HCT116 (cell line): Measurements from ENCODE around the gene HEMK1. TPM values are rescaled to one million over a fixed set of nuclear protein-coding genes. Genes with fewer than 3 reads are reported as not detected.

Source experiments
- ATAC-seq: fragments of 200-7000 bp; cut with Tn5 transposase; 2 replicates; pipeline ENCODE4 v1.9.1; 2020; ENCODE audit warnings: mild to moderate bottlenecking, moderate library complexity
- BruUV-seq: library from RNA; stranded (reverse); fragments of 400-500 nt; replicated peaks from 2 replicates; lab custom pipeline; 2021; lab: Mats Ljungman, UMichigan
- CTCF ChIA-PET: fragments of 300-600 bp; sonication (Branson Sonifier 250); formaldehyde crosslinking; loops from one replicate; lab custom pipeline; 2021; ENCODE audit warnings: antibody characterized with exemption; lab: Charles Lee
- POLR2A ChIA-PET: fragments of 300-600, 350-600 bp; sonication (Branson Sonifier 250); formaldehyde crosslinking; loops from one replicate; lab custom pipeline; 2021; ENCODE audit warnings: antibody characterized with exemption; lab: Charles Lee
- RAD21 ChIA-PET, 2 experiments: fragments of 300-600 bp; sonication (Branson Sonifier 250); formaldehyde crosslinking; loops; one replicate each; lab custom pipeline; 2023; ENCODE audit warnings: low total read pairs in 2 of 2; ENCODE audit not compliant: uncharacterized antibody in 2 of 2, unreplicated experiment in 2 of 2, low non-redundant PET in 1 of 2; lab: Charles Lee
- DNase-seq: peaks from one replicate; pipeline ENCODE4 v3.0.0-alpha.2; 2010; ENCODE audit warnings: low read depth, low spot score
- H2AFZ ChIP-seq: fragments of 200-600 bp; shearing (Covaris generic), sonication (generic); 2 replicates; pipeline ENCODE4 v1.6.1; 2017; ENCODE audit warnings: low read depth, mixed run types, mixed read lengths, antibody characterized with exemption, low read length; ENCODE audit not compliant: poor library complexity, severe bottlenecking
- H3K27ac ChIP-seq: 2 replicates; pipeline ENCODE4 v1.5.1; 2012; ENCODE audit warnings: low read depth, low read length
- H3K27me3 ChIP-seq: fragments of 200-600 bp; sonication (generic); 2 replicates; pipeline ENCODE4 v1.6.1; 2016; ENCODE audit warnings: mixed run types, low read length, mixed read lengths; ENCODE audit not compliant: insufficient read depth
- H3K36me3 ChIP-seq, 2 experiments: fragments of 200-500 bp in 1 of 2; fragments of 200-600 bp in 1 of 2; sonication (Bioruptor generic) in 1 of 2; sonication (generic) in 1 of 2; 2 replicates each; pipeline versions ENCODE4 v1.5.1 to v1.6.1; 2014 to 2016; ENCODE audit warnings: low read length in 2 of 2, inconsistent platforms in 1 of 2, mixed read lengths in 1 of 2, mixed run types in 1 of 2; ENCODE audit not compliant: insufficient read depth in 2 of 2, control insufficient read depth in 1 of 2
- H3K4me1 ChIP-seq, 2 experiments: fragments of 200-600 bp in 1 of 2; sonication (generic) in 1 of 2; 2 replicates each; pipeline versions ENCODE4 v1.5.1 to v1.6.1; 2012 to 2017; ENCODE audit warnings: low read length in 2 of 2, inconsistent platforms in 1 of 2, mild to moderate bottlenecking in 1 of 2, mixed read lengths in 1 of 2, mixed run types in 1 of 2, moderate library complexity in 1 of 2; ENCODE audit not compliant: insufficient read depth in 2 of 2, control insufficient read depth in 1 of 2
- H3K4me2 ChIP-seq: fragments of 200-600 bp; sonication (generic); 2 replicates; pipeline ENCODE4 v1.6.1; 2017; ENCODE audit warnings: mixed run types, low read length, mixed read lengths
- H3K4me3 ChIP-seq, 2 experiments: fragments of 200-600 bp in 1 of 2; sonication (generic) in 1 of 2; replicated peaks in 1 of 2; 2 replicates each; pipeline ENCODE4 v1.5.1; 2011 to 2016; ENCODE audit warnings: low read length in 2 of 2, control low read depth in 1 of 2, low read depth in 1 of 2, mild to moderate bottlenecking in 1 of 2, mixed read lengths in 1 of 2, mixed run types in 1 of 2
- H3K79me2 ChIP-seq: fragments of 200-600 bp; sonication (generic); 2 replicates; pipeline ENCODE4 v1.6.1; 2017; ENCODE audit warnings: mild to moderate bottlenecking, mixed run types, low read length, moderate library complexity, mixed read lengths; ENCODE audit not compliant: insufficient read depth
- H3K9ac ChIP-seq: fragments of 200-600 bp; sonication (generic); 2 replicates; pipeline ENCODE4 v1.6.1; 2016; ENCODE audit warnings: low read length, mixed read lengths
- H3K9me2 ChIP-seq: fragments of 200-600 bp; sonication (generic), shearing (Covaris generic); 2 replicates; pipeline ENCODE4 v1.6.1; 2017; ENCODE audit warnings: mixed run types, mild to moderate bottlenecking, moderate library complexity; ENCODE audit not compliant: insufficient read depth
- H3K9me3 ChIP-seq, 2 experiments: fragments of 200-500 bp in 1 of 2; fragments of 200-600 bp in 1 of 2; sonication (Bioruptor generic) in 1 of 2; sonication (generic) in 1 of 2; 2 replicates each; pipeline ENCODE4 v1.6.1; 2014 to 2017; ENCODE audit warnings: low read length in 2 of 2, mixed read lengths in 2 of 2, inconsistent platforms in 1 of 2, low read depth in 1 of 2, mild to moderate bottlenecking in 1 of 2, mixed run types in 1 of 2, moderate library complexity in 1 of 2; ENCODE audit not compliant: control insufficient read depth in 1 of 2, insufficient read depth in 1 of 2
- H4K20me1 ChIP-seq: fragments of 200-600 bp; sonication (generic), shearing (Covaris generic); 2 replicates; pipeline ENCODE4 v1.6.1; 2017; ENCODE audit warnings: mixed run types, mild to moderate bottlenecking, moderate library complexity; ENCODE audit not compliant: insufficient read depth
- CEBPB ChIP-seq: IDR thresholded peaks from 2 replicates; pipeline ENCODE4 v1.6.1; 2012; ENCODE audit warnings: low read depth
- EGR1 ChIP-seq: IDR thresholded peaks from 2 replicates; pipeline ENCODE4 v1.6.1; 2012; ENCODE audit warnings: low read depth
- EZH2 ChIP-seq: fragments of 200-600 bp; sonication (generic); IDR thresholded peaks from 2 replicates; pipeline ENCODE4 v1.6.1; 2017; ENCODE audit warnings: antibody characterized with exemption, mixed run types
- EZH2phosphoT487 ChIP-seq: fragments of 200-600 bp; IDR thresholded peaks from 2 replicates; pipeline ENCODE4 v1.6.1; 2018; ENCODE audit warnings: antibody characterized with exemption, borderline replicate concordance
- POLR2A ChIP-seq: IDR thresholded peaks from 2 replicates; pipeline ENCODE4 v1.7.0; 2011; ENCODE audit warnings: borderline replicate concordance; ENCODE audit not compliant: insufficient read depth, insufficient read length; ENCODE audit errors: extremely low read depth
- POLR2AphosphoS5 ChIP-seq: IDR thresholded peaks from 2 replicates; pipeline ENCODE4 v1.6.1; 2011; ENCODE audit warnings: mild to moderate bottlenecking, low read depth, low read length, moderate library complexity
- SIN3A ChIP-seq: IDR thresholded peaks from 2 replicates; pipeline ENCODE4 v1.6.1; 2012; ENCODE audit warnings: low read depth
- ZNF274 ChIP-seq: fragments of 200-500 bp; sonication (Bioruptor generic); IDR thresholded peaks from 2 replicates; pipeline ENCODE4 v1.6.1; 2014; ENCODE audit warnings: mild to moderate bottlenecking, low read depth, low read length, inconsistent platforms
- intact Hi-C: fragments of 100-400 bp; cut with micrococcal nuclease; formaldehyde crosslinking; loops from 2 replicates; pipeline ENCODE4 v1.10.0; 2022
- total RNA-seq: library from RNA; stranded (reverse); gene quantifications from one replicate; pipeline ENCODE4 v1.2.1, GENCODE V29; 2021; ENCODE audit not compliant: unreplicated experiment
- TF ChIP-seq, protein P1 (sequence below): IDR thresholded peaks from 2 replicates; pipeline ENCODE4 v1.6.1; 2012
- TF ChIP-seq, protein P2 (sequence below): IDR thresholded peaks from 2 replicates; pipeline ENCODE4 v1.6.1; 2012

Gene HEMK1
- total RNA-seq, 1 experiment from 2014 or later: 20.5 TPM

DNA sequence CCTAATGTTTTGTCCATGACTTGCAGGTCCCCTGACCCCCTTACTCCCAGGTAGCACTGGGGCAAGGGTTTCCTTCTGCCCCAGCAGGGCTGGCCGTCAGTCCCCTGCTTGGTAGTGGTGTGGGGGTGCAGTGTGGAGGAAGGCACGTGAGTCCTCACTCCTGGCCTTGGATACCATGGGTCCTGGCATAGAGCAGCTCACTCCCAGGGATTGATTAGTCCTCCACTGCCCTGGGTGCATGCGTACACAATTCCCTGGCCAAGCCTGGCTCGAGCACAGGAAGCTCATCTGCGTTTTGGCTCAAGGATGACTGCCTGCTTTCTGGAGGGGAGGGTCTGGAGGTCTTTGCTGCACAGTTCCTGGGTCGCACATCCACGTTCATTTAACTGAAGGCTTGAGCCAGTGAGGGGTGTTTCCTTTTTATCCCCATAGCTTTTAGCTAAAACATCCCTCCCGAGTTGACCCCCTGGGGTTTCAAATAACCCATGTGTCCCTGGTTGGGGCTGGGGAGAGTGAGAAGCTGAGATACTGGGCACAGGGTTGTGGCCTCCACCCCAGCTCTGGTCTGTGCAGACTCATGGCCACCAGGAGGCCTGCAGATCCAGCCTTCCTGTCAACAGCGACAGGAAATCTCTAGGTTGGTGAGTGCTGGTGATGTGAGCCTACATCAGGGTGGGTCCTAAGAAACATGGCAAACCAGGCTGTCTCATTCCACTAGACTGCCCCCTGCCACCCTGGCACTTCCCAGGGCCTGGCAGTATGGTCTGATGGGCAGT is 11.5 kb downstream of the HEMK1 start:
- Histone ChIP-seq H3K4me2 (no peak overlapping the region), H3K27ac (no peak overlapping the region), H3K4me1 (no peaks in the 10 kb centered on the region), H3K4me3 (no peak overlapping the region), H3K36me3 (0 out of 4 replicates have a peak, but pooled peaks cover 0 to 3% of the 10 kb centered on the region in 2 experiments), H2AFZ (no peak overlapping the region), H4K20me1 (no peaks in the 10 kb centered on the region), H3K27me3 (no peaks in the 10 kb centered on the region), H3K9ac (no peak overlapping the region), H3K9me2 (no peaks in the 10 kb centered on the region), H3K9me3 (no peaks in the 10 kb centered on the region), H3K79me2 (no peaks in the 10 kb centered on the region)
- ChIA-PET CTCF (no interaction called here), POLR2A (no interaction called here), RAD21 (no interaction called here)
- DNase-seq (no peak), ATAC-seq (peak; percentile 31; the same call in 1 of the 2 replicates)
- BruUV-seq: no TSS peak
- intact Hi-C loops: no loop called here
- no peak for TF ChIP-seq POLR2A
- no peak for TF ChIP-seq SIN3A
- TF ChIP-seq, protein P1, sequence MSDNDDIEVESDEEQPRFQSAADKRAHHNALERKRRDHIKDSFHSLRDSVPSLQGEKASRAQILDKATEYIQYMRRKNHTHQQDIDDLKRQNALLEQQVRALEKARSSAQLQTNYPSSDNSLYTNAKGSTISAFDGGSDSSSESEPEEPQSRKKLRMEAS: no peak
- TF ChIP-seq EZH2: no peak
- TF ChIP-seq POLR2AphosphoS5: no peak
- TF ChIP-seq CEBPB: no peak
- TF ChIP-seq, protein P2, sequence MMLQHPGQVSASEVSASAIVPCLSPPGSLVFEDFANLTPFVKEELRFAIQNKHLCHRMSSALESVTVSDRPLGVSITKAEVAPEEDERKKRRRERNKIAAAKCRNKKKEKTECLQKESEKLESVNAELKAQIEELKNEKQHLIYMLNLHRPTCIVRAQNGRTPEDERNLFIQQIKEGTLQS: no peak
- no peak for TF ChIP-seq EZH2phosphoT487
- TF ChIP-seq EGR1: no peak

DNA sequence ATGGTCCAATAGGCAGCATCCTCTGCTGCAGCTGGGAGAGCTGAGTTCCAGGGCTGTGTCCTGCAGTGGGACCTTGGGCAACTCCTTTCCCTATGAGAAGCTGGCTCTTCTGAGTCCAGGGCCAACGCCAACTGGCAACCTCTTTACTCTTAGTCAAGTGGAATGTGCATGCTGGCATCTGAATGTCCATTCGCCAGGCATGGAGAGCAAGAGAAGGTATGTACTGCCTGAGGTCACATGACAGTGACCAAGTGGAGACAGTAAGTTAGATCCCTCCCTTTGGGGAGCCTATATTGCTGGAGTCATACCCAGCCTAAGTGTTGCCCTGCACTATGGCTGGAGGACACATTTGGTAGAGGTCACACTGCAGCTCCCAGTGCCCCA is 12.1 kb downstream of the HEMK1 start:
- BruUV-seq: no TSS peak
- TF ChIP-seq ZNF274: no peak
- no peak overlapping the region for H3K27ac ChIP-seq
- ChIA-PET RAD21 (no interaction called here), POLR2A (no interaction called here), CTCF (no interaction called here)
- no peaks in the 10 kb centered on the region for H3K27me3 ChIP-seq
- no peak overlapping the region for H2AFZ ChIP-seq
- intact Hi-C loops: no loop called here
- no peaks in the 10 kb centered on the region for H3K9me2 ChIP-seq
- H3K4me1 ChIP-seq: no peaks in the 10 kb centered on the region
- H3K4me2 ChIP-seq: no peak overlapping the region
- 0 out of 4 replicates have a peak, but pooled peaks cover 0 to 3% of the 10 kb centered on the region in 2 experiments for H3K36me3 ChIP-seq
- no peak overlapping the region for H3K9ac ChIP-seq
- H3K4me3 ChIP-seq: no peak overlapping the region
- ATAC-seq (no peak), DNase-seq (no peak)
- no peaks in the 10 kb centered on the region for H3K9me3 ChIP-seq
- H4K20me1 ChIP-seq: no peaks in the 10 kb centered on the region
- H3K79me2 ChIP-seq: no peaks in the 10 kb centered on the region
